Erythroblast (primary cell): ENCODE data around the gene GPC6.

Source experiments
- GATA1 ChIP-seq: IDR thresholded peaks from 2 replicates; pipeline ENCODE4 v1.6.1; 2011; ENCODE audit warnings: low read depth, mild to moderate bottlenecking, control low read depth, low read length, moderate library complexity
- POLR2A ChIP-seq: IDR thresholded peaks from 2 replicates; pipeline ENCODE4 v1.6.1; 2011; ENCODE audit warnings: mild to moderate bottlenecking, low read length

- no peak for TF ChIP-seq POLR2A
- TF ChIP-seq GATA1: no peak
These were observed 527.0 kb downstream of the GPC6 start for GRCh38 chr13:93753639-93754038.
